Small intestine (tissue), 7 donors: Measurements from ENCODE around the gene SLC7A8. TPM values are rescaled to one million over a fixed set of nuclear protein-coding genes. Genes with fewer than 3 reads are reported as not detected.

Experiments
- DNase-seq, 2 donors: peaks; one replicate each; pipeline versions ENCODE4 v3.0.0 to v3.0.0-alpha.2; 2013
- FAIRE-seq: peaks from 2 replicates; lab custom pipeline; 2012; peaks lifted over from hg19 to GRCh38; lab: Jason Lieb, UNC
- H3K27ac ChIP-seq, 3 donors: one replicate each; pipeline ENCODE4 v1.5.1; 2013; ENCODE audit warnings: low read length in 2 of 3, mild to moderate bottlenecking in 2 of 3, control low read depth in 1 of 3, inconsistent platforms in 1 of 3, low read depth in 1 of 3, moderate library complexity in 1 of 3
- H3K27me3 ChIP-seq, 3 donors: one replicate each; pipeline ENCODE4 v1.6.1; 2013; ENCODE audit warnings: low read length in 3 of 3, inconsistent platforms in 1 of 3; ENCODE audit not compliant: control insufficient read depth in 3 of 3, insufficient read depth in 3 of 3
- H3K36me3 ChIP-seq, 3 donors: one replicate each; pipeline ENCODE4 v1.6.1; 2013; ENCODE audit warnings: low read length in 3 of 3, inconsistent platforms in 1 of 3, low read depth in 1 of 3, mild to moderate bottlenecking in 1 of 3, moderate library complexity in 1 of 3; ENCODE audit not compliant: control insufficient read depth in 3 of 3, insufficient read depth in 2 of 3
- H3K4me1 ChIP-seq, 3 donors: one replicate each; pipeline ENCODE4 v1.6.1; 2013; ENCODE audit warnings: low read length in 2 of 3, inconsistent platforms in 1 of 3, low read depth in 1 of 3, mild to moderate bottlenecking in 1 of 3, moderate library complexity in 1 of 3; ENCODE audit not compliant: control insufficient read depth in 3 of 3, insufficient read depth in 2 of 3
- H3K4me3 ChIP-seq, 3 donors: one replicate each; pipeline ENCODE4 v1.5.1; 2013; ENCODE audit warnings: low read length in 3 of 3, control low read depth in 1 of 3, inconsistent platforms in 1 of 3, low read depth in 1 of 3, mild to moderate bottlenecking in 1 of 3, moderate library complexity in 1 of 3
- H3K9me3 ChIP-seq, 2 donors: one replicate each; pipeline ENCODE4 v1.6.1; 2013; ENCODE audit warnings: low read depth in 1 of 2, low read length in 1 of 2; ENCODE audit not compliant: control insufficient read depth in 2 of 2, insufficient read depth in 1 of 2
- WGBS, 3 donors: extraction: QIAGEN DNeasy Blood & Tissue Kit; methylation state at CpG; one replicate each; pipeline ENCODE4 v1.1.7; 2013; 5-methylcytosine and 5-hydroxymethylcytosine counted together
- polyA plus RNA-seq, 4 donors: library from polyadenylated mRNA; stranded (reverse) in 3 of 4; unstranded in 1 of 4; fragments of 200-250 nt in 3 of 4; fragments of 120-200 nt in 1 of 4; gene quantifications; one replicate each; pipeline versions ENCODE4 v1.2.1 to v1.2.3, GENCODE V29; 2013
- donor health status: healthy with polysubstance abuse.
- donor health status: control.
- donor health status: control.
- donor health status: Bipolar disorder and iron deficiency.
- donor health status: healthy.

SLC7A8 gene
- polyA plus RNA-seq, 4 donors = 11.3 to 69.2 (median 39.9) TPM

GRCh38 chr14:23129759-23130316 is 53.6 kb downstream of the SLC7A8 start:
- FAIRE-seq (no peak), DNase-seq (no peak)
- no peaks in the 10 kb centered on the region for H3K4me1 ChIP-seq
- peaks cover 4 to 57% (median 4%) of the 10 kb centered on the region in 3 donors for H3K36me3 ChIP-seq
- H3K27ac ChIP-seq = no peak overlapping the region
- no peak overlapping the region for H3K4me3 ChIP-seq
- 90 to 97% (median 93%) methylated on average over 7 of the region's 7 CpGs for WGBS, 3 donors
- no peaks in the 10 kb centered on the region for H3K27me3 ChIP-seq
- H3K9me3 ChIP-seq = no peaks in the 10 kb centered on the region

- no peak overlapping the region for H3K27ac ChIP-seq
- H3K36me3 ChIP-seq = peaks cover 4 to 57% (median 4%) of the 10 kb centered on the region in 3 donors
- 85 to 99% (median 94%) methylated on average over 7 of the region's 7 CpGs for WGBS, 3 donors
- DNase-seq = no peak
- H3K4me3 ChIP-seq = no peak overlapping the region
- FAIRE-seq = no peak
- no peaks in the 10 kb centered on the region for H3K27me3 ChIP-seq
- no peaks in the 10 kb centered on the region for H3K4me1 ChIP-seq
- H3K9me3 ChIP-seq = no peaks in the 10 kb centered on the region
Observed at GRCh38 chr14:23128969-23129758, 54.3 kb downstream of the SLC7A8 start.

GRCh38 chr14:23127861-23128260 is 55.6 kb downstream of the SLC7A8 start:
- H3K27ac ChIP-seq = no peak overlapping the region
- whole genome bisulfite sequencing, 3 donors = 80 to 91% (median 83%) methylated on average over 3 of the region's 3 CpGs
- FAIRE-seq = no peak
- no peaks in the 10 kb centered on the region for H3K27me3 ChIP-seq
- no peaks in the 10 kb centered on the region for H3K4me1 ChIP-seq
- peaks cover 4 to 53% (median 4%) of the 10 kb centered on the region in 3 donors for H3K36me3 ChIP-seq
- DNase-seq = no peak
- H3K4me3 ChIP-seq = no peak overlapping the region
- no peaks in the 10 kb centered on the region for H3K9me3 ChIP-seq

- H3K4me1 ChIP-seq = peaks cover 0 to 7% (median 0%) of the 10 kb centered on the region in 3 donors
- DNase-seq (no peak), FAIRE-seq (no peak)
- no peaks in the 10 kb centered on the region for H3K9me3 ChIP-seq
- H3K4me3 ChIP-seq = no peak overlapping the region
- peaks cover 4 to 47% (median 4%) of the 10 kb centered on the region in 3 donors for H3K36me3 ChIP-seq
- H3K27ac ChIP-seq = no peak overlapping the region
- WGBS, 3 donors = 84 to 87% (median 86%) methylated on average over 8 of the region's 8 CpGs
- H3K27me3 ChIP-seq = no peaks in the 10 kb centered on the region
Observed at GRCh38 chr14:23126548-23127278, 56.7 kb downstream of the SLC7A8 start.

- WGBS, 3 donors = 72 to 79% (median 76%) methylated on average over 9 of the region's 9 CpGs
- no peak overlapping the region for H3K27ac ChIP-seq
- H3K36me3 ChIP-seq = peaks cover 4 to 41% (median 4%) of the 10 kb centered on the region in 3 donors
- H3K4me1 ChIP-seq = peaks cover 0 to 13% (median 0%) of the 10 kb centered on the region in 3 donors
- FAIRE-seq (no peak), DNase-seq (no peak)
- H3K4me3 ChIP-seq = no peak overlapping the region
- no peaks in the 10 kb centered on the region for H3K9me3 ChIP-seq
- H3K27me3 ChIP-seq = no peaks in the 10 kb centered on the region
Observed at GRCh38 chr14:23125933-23126524, 57.4 kb downstream of the SLC7A8 start.

- peaks cover 4 to 38% (median 4%) of the 10 kb centered on the region in 3 donors for H3K36me3 ChIP-seq
- no peak overlapping the region for H3K27ac ChIP-seq
- H3K4me1 ChIP-seq = peaks cover 0 to 16% (median 0%) of the 10 kb centered on the region in 3 donors
- WGBS, 3 donors = 64 to 70% (median 67%) methylated on average over 3 of the region's 3 CpGs
- H3K4me3 ChIP-seq = no peak overlapping the region
- no peaks in the 10 kb centered on the region for H3K9me3 ChIP-seq
- no peak for FAIRE-seq
- no peaks in the 10 kb centered on the region for H3K27me3 ChIP-seq
- no peak for DNase-seq
Observed at GRCh38 chr14:23125011-23125410, 58.4 kb downstream of the SLC7A8 start.

- Histone ChIP-seq H3K27me3 (no peaks in the 10 kb centered on the region), H3K27ac (no peak overlapping the region), H3K36me3 (peaks cover 4 to 35% (median 4%) of the 10 kb centered on the region in 3 donors), H3K4me1 (peaks cover 0 to 16% (median 0%) of the 10 kb centered on the region in 3 donors), H3K9me3 (no peaks in the 10 kb centered on the region), H3K4me3 (no peak overlapping the region)
- FAIRE-seq (no peak), DNase-seq (no peak)
- WGBS, 3 donors = 87 to 90% (median 88%) methylated on average over 13 of the region's 13 CpGs
Observed at GRCh38 chr14:23124337-23124954, 59.0 kb downstream of the SLC7A8 start.
